ENCODE data around the gene AFG3L2. TPM values are rescaled to one million over a fixed set of nuclear protein-coding genes. Genes with fewer than 3 reads are reported as not detected.

The AFG3L2 gene
- total and polyA plus RNA-seq, 2 of the 8 experiments (the other 6 are each of a cell fraction or from before 2014, with no cell fraction given): 29.7 to 84.8 TPM

- no peak overlapping the region for H4K5ac ChIP-seq (ENCODE audit: insufficient read length, low read depth, low read length)
- H2BK120ac ChIP-seq (replicated peaks; ENCODE audit: low read depth, low read length): no peak overlapping the region
- H3K9me3 ChIP-seq (ENCODE audit: insufficient read depth in 2 of 2, low read depth in 1 of 2, low read length in 1 of 2): no peaks in the 10 kb centered on the region
- H4K8ac ChIP-seq (ENCODE audit: extremely low read depth, insufficient read depth, low read length): no peak overlapping the region
- no peak overlapping the region for H2AFZ ChIP-seq (ENCODE audit: low read length)
- H4K20me1 ChIP-seq (replicated peaks in 1 of 2; ENCODE audit: control insufficient read depth in 1 of 2, insufficient read depth in 2 of 2, low read length in 2 of 2): peaks cover 2 to 9% of the 10 kb centered on the region in 2 experiments
- no peaks in the 10 kb centered on the region for H3K4me1 ChIP-seq (replicated peaks in 1 of 4; ENCODE audit: control insufficient read depth in 3 of 4, insufficient read depth in 4 of 4, low read length in 3 of 4)
- no peak overlapping the region for H2BK12ac ChIP-seq (ENCODE audit: low read depth, low read length)
- no peak overlapping the region for H2BK20ac ChIP-seq (ENCODE audit: low read length)
- no peak overlapping the region for H3K4ac ChIP-seq (replicated peaks; ENCODE audit: insufficient read length, low read depth, low read length)
- no peak overlapping the region for H2BK5ac ChIP-seq (ENCODE audit: low read depth, low read length)
- H3K23ac ChIP-seq (ENCODE audit: insufficient read length): no peak overlapping the region
- no peak overlapping the region for H3K18ac ChIP-seq (ENCODE audit: extremely low read depth, low read length)
- no peak for DNase-seq (ENCODE audit: low read depth in 1 of 2, low spot score in 2 of 2)
- H3K27me3 ChIP-seq (replicated peaks in 1 of 4; ENCODE audit: control insufficient read depth in 3 of 4, extremely low read depth in 1 of 4, insufficient read depth in 3 of 4, low read length in 3 of 4): no peaks in the 10 kb centered on the region
- 93% methylated on average over 5 of the region's 5 CpGs; no CpG with 5 or more reads in 1 of the 2 experiments for WGBS, 2 experiments (ENCODE audit: extremely low coverage in 1 of 2, insufficient coverage in 1 of 2, insufficient read length in 1 of 2, insufficient replicate concordance in 2 of 2, low coverage in 1 of 2, low lambda C conversion rate in 2 of 2, missing lambda C conversion rate in 1 of 2)
- H3K56ac ChIP-seq (replicated peaks; ENCODE audit: insufficient read length, low read depth, low read length): no peak overlapping the region
- no peaks in the 10 kb centered on the region for H3K23me2 ChIP-seq (ENCODE audit: low read depth, low read length)
- no peak overlapping the region for H3K9ac ChIP-seq (replicated peaks in 1 of 4; ENCODE audit: extremely low read depth in 1 of 4, low read depth in 3 of 4, low read length in 3 of 4)
- POLR2A ChIA-PET (ENCODE audit: partially characterized antibody): interaction anchor here (1.2 to 1.6 kb wide), 2 partner anchors 9 to 14 kb away, joined by 3 to 4 read pairs; no protein-coding TSS in a partner anchor
- H3K14ac ChIP-seq (ENCODE audit: insufficient read length): no peak overlapping the region
- peaks cover 6 to 76% (median 27%) of the 10 kb centered on the region in 4 experiments for H3K36me3 ChIP-seq (ENCODE audit: control insufficient read depth in 2 of 4, insufficient read depth in 4 of 4, low read length in 3 of 4)
- peaks cover 0 to 9% of the 10 kb centered on the region in 2 experiments; a peak in 1 of 4 replicates for H3K79me2 ChIP-seq (ENCODE audit: control insufficient read depth in 1 of 2, insufficient read depth in 2 of 2, low read length in 2 of 2)
- H3K4me2 ChIP-seq (ENCODE audit: insufficient read depth in 1 of 2, low read depth in 2 of 2, low read length in 2 of 2): no peak overlapping the region
- H2BK15ac ChIP-seq (ENCODE audit: low read length): no peak overlapping the region
- peaks cover 8% of the 10 kb centered on the region for H3K79me1 ChIP-seq (ENCODE audit: low read depth, low read length)
- CTCF ChIA-PET (ENCODE audit: partially characterized antibody): interaction anchor here (1.2 kb wide), 1 partner anchor 32 kb away, joined by 5 read pairs; no protein-coding TSS in a partner anchor
- no peak overlapping the region for H3K4me3 ChIP-seq (ENCODE audit: extremely low read depth in 1 of 4, insufficient read depth in 2 of 4, low read depth in 3 of 4, low read length in 4 of 4)
- no peak overlapping the region for H4K91ac ChIP-seq (replicated peaks; ENCODE audit: insufficient read length, low read length)
- no peak overlapping the region for H3K27ac ChIP-seq (ENCODE audit: low read depth, low read length)
- no peak for FAIRE-seq
- H2AK5ac ChIP-seq (ENCODE audit: low read depth, low read length): no peak overlapping the region
- no peak for TF ChIP-seq RAD21 (IDR thresholded peaks at IDR 0.05 in 1 of 2, conservative IDR thresholded peaks at IDR 0.05 in 1 of 2; ENCODE audit: low read depth in 2 of 2, low read length in 2 of 2)
- no peak for TF ChIP-seq KDM1A (IDR thresholded peaks at IDR 0.05; ENCODE audit: borderline replicate concordance, low read length)
- TF ChIP-seq POU5F1 (IDR thresholded peaks at IDR 0.05; ENCODE audit: low read depth, low read length): no peak
- TF ChIP-seq JUN (IDR thresholded peaks at IDR 0.05; ENCODE audit: low read depth, low read length): no peak
- no peak for TF ChIP-seq CHD2 (IDR thresholded peaks at IDR 0.05; ENCODE audit: low read length)
- no peak for TF ChIP-seq SIX5 (IDR thresholded peaks at IDR 0.05; ENCODE audit: low read depth, low read length)
- TF ChIP-seq NRF1 (IDR thresholded peaks at IDR 0.05; ENCODE audit: low read depth, low read length): no peak
- no peak for TF ChIP-seq POLR2A (IDR thresholded peaks at IDR 0.05; ENCODE audit: control extremely low read depth in 1 of 2, low read depth in 2 of 2, low read length in 2 of 2)
- TF ChIP-seq SP4 (IDR thresholded peaks at IDR 0.05; ENCODE audit: low read length): no peak
- no peak for TF ChIP-seq RBBP5 (IDR thresholded peaks at IDR 0.05; ENCODE audit: borderline replicate concordance, low read depth, low read length)
- no peak for TF ChIP-seq SIN3A (conservative IDR thresholded peaks at IDR 0.05 in 1 of 2, IDR thresholded peaks at IDR 0.05 in 1 of 2; ENCODE audit: low read depth in 1 of 2, low read length in 2 of 2)
- TF ChIP-seq RFX5 (IDR thresholded peaks at IDR 0.05; ENCODE audit: borderline replicate concordance, low read depth, low read length): no peak
- TF ChIP-seq NANOG (IDR thresholded peaks at IDR 0.05; ENCODE audit: insufficient read depth, low read depth, low read length, poor library complexity, severe bottlenecking): no peak
- no peak for TF ChIP-seq SIRT6 (IDR thresholded peaks at IDR 0.05; ENCODE audit: low read length)
Measured at GRCh38 chr18:12359515-12359927, 17.5 kb downstream of the AFG3L2 start.

All from H1 (cell line).